ENCODE results near the gene AKT2.
A peak's percentile ranks its signal among the peaks of the same experiment; 100 is the strongest.

AKT2 gene

GRCh38 chr19:40309666-40310065 lies 24.5 kb upstream of the AKT2 start:
- no peak overlapping the region for H3K4me3 ChIP-seq (ENCODE audit: low read length)
- H3K9ac ChIP-seq (ENCODE audit: low read length): no peak overlapping the region
- no peaks in the 10 kb centered on the region for H3K79me2 ChIP-seq (ENCODE audit: low read length)
- H3K4me1 ChIP-seq (ENCODE audit: low read length): no peaks in the 10 kb centered on the region
- H3K36me3 ChIP-seq (replicated peaks; ENCODE audit: low read depth, low read length): no peaks in the 10 kb centered on the region
- H3K9me3 ChIP-seq (ENCODE audit: insufficient read depth, low read length): no peaks in the 10 kb centered on the region
- no peak overlapping the region for H2AFZ ChIP-seq (ENCODE audit: low read depth, low read length)
- TF ChIP-seq EZH2phosphoT487 (IDR thresholded peaks at IDR 0.05; ENCODE audit: low read depth) (no peak), CTCF (IDR thresholded peaks at IDR 0.05; ENCODE audit: low read depth, low read length) (no peak)
- H4K20me1 ChIP-seq (ENCODE audit: insufficient read depth, low read length): no peaks in the 10 kb centered on the region
- H3K4me2 ChIP-seq (ENCODE audit: low read length): no peak overlapping the region
- no peaks in the 10 kb centered on the region for H3K27me3 ChIP-seq (ENCODE audit: low read depth, low read length)
- no peak overlapping the region for H3K27ac ChIP-seq (ENCODE audit: low read length)

GRCh38 chr19:40305403-40305802 lies 20.3 kb upstream of the AKT2 start:
- no peaks in the 10 kb centered on the region for H3K9me3 ChIP-seq (ENCODE audit: insufficient read depth, low read length)
- no peaks in the 10 kb centered on the region for H3K79me2 ChIP-seq (ENCODE audit: low read length)
- no peaks in the 10 kb centered on the region for H3K4me1 ChIP-seq (ENCODE audit: low read length)
- no peaks in the 10 kb centered on the region for H3K27me3 ChIP-seq (ENCODE audit: low read depth, low read length)
- H2AFZ ChIP-seq (ENCODE audit: low read depth, low read length): no peak overlapping the region
- H3K27ac ChIP-seq (ENCODE audit: low read length): no peak overlapping the region
- peak; percentile 95 for TF ChIP-seq CTCF (IDR thresholded peaks at IDR 0.05; ENCODE audit: low read depth, low read length)
- no peak for TF ChIP-seq EZH2phosphoT487 (IDR thresholded peaks at IDR 0.05; ENCODE audit: low read depth)
- H3K36me3 ChIP-seq (replicated peaks; ENCODE audit: low read depth, low read length): no peaks in the 10 kb centered on the region
- no peak overlapping the region for H3K9ac ChIP-seq (ENCODE audit: low read length)
- H4K20me1 ChIP-seq (ENCODE audit: insufficient read depth, low read length): no peaks in the 10 kb centered on the region
- no peak overlapping the region for H3K4me3 ChIP-seq (ENCODE audit: low read length)
- no peak overlapping the region for H3K4me2 ChIP-seq (ENCODE audit: low read length)

GRCh38 chr19:40304306-40304705 lies 19.2 kb upstream of the AKT2 start:
- H3K27ac ChIP-seq (ENCODE audit: low read length): no peak overlapping the region
- H3K9me3 ChIP-seq (ENCODE audit: insufficient read depth, low read length): no peaks in the 10 kb centered on the region
- H3K4me3 ChIP-seq (ENCODE audit: low read length): no peak overlapping the region
- TF ChIP-seq CTCF (IDR thresholded peaks at IDR 0.05; ENCODE audit: low read depth, low read length): no peak
- TF ChIP-seq EZH2phosphoT487 (IDR thresholded peaks at IDR 0.05; ENCODE audit: low read depth): no peak
- H3K4me2 ChIP-seq (ENCODE audit: low read length): no peak overlapping the region
- H2AFZ ChIP-seq (ENCODE audit: low read depth, low read length): no peak overlapping the region
- no peaks in the 10 kb centered on the region for H3K36me3 ChIP-seq (replicated peaks; ENCODE audit: low read depth, low read length)
- no peaks in the 10 kb centered on the region for H4K20me1 ChIP-seq (ENCODE audit: insufficient read depth, low read length)
- no peak overlapping the region for H3K9ac ChIP-seq (ENCODE audit: low read length)
- H3K27me3 ChIP-seq (ENCODE audit: low read depth, low read length): no peaks in the 10 kb centered on the region
- H3K4me1 ChIP-seq (ENCODE audit: low read length): no peaks in the 10 kb centered on the region
- H3K79me2 ChIP-seq (ENCODE audit: low read length): no peaks in the 10 kb centered on the region

GRCh38 chr19:40303765-40304164 lies 18.6 kb upstream of the AKT2 start:
- no peak overlapping the region for H3K4me2 ChIP-seq (ENCODE audit: low read length)
- no peak for TF ChIP-seq EZH2phosphoT487 (IDR thresholded peaks at IDR 0.05; ENCODE audit: low read depth)

More at GRCh38 chr19:40303765-40304164, 18.6 kb upstream of the AKT2 start:
- H3K79me2 ChIP-seq (ENCODE audit: low read length): no peaks in the 10 kb centered on the region
- H3K4me1 ChIP-seq (ENCODE audit: low read length): no peaks in the 10 kb centered on the region
- no peaks in the 10 kb centered on the region for H4K20me1 ChIP-seq (ENCODE audit: insufficient read depth, low read length)
- H3K36me3 ChIP-seq (replicated peaks; ENCODE audit: low read depth, low read length): no peaks in the 10 kb centered on the region
- H3K27me3 ChIP-seq (ENCODE audit: low read depth, low read length): no peaks in the 10 kb centered on the region
- no peak overlapping the region for H3K4me3 ChIP-seq (ENCODE audit: low read length)
- no peak overlapping the region for H3K27ac ChIP-seq (ENCODE audit: low read length)
- H3K9me3 ChIP-seq (ENCODE audit: insufficient read depth, low read length): no peaks in the 10 kb centered on the region
- H2AFZ ChIP-seq (ENCODE audit: low read depth, low read length): no peak overlapping the region
- no peak overlapping the region for H3K9ac ChIP-seq (ENCODE audit: low read length)
